ENCODE results near the gene LARP1.

GRCh38 chr5:154722936-154723335 is 32.2 kb upstream of the LARP1 start:
- TF ChIP-seq, protein P1, sequence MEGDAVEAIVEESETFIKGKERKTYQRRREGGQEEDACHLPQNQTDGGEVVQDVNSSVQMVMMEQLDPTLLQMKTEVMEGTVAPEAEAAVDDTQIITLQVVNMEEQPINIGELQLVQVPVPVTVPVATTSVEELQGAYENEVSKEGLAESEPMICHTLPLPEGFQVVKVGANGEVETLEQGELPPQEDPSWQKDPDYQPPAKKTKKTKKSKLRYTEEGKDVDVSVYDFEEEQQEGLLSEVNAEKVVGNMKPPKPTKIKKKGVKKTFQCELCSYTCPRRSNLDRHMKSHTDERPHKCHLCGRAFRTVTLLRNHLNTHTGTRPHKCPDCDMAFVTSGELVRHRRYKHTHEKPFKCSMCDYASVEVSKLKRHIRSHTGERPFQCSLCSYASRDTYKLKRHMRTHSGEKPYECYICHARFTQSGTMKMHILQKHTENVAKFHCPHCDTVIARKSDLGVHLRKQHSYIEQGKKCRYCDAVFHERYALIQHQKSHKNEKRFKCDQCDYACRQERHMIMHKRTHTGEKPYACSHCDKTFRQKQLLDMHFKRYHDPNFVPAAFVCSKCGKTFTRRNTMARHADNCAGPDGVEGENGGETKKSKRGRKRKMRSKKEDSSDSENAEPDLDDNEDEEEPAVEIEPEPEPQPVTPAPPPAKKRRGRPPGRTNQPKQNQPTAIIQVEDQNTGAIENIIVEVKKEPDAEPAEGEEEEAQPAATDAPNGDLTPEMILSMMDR (IDR thresholded peaks at IDR 0.05; ENCODE audit: insufficient read depth, low read length, poor library complexity, severe bottlenecking), result no peak
- TF ChIP-seq EZH2phosphoT487 (conservative IDR thresholded peaks at IDR 0.05; ENCODE audit: low read length), result no peak
